Esophagus squamous epithelium (tissue), 4 donors: ENCODE data around the gene PRR14.

Experiments
- CTCF ChIP-seq, 6 experiments: fragments of 450-650 bp in 4 of 6; fragments of 200-600 bp in 2 of 6; sonication (generic) in 2 of 6; IDR thresholded peaks; one replicate each; pipeline ENCODE4 v1.5.1; 2016 to 2019; ENCODE audit warnings: antibody characterized with exemption in 6 of 6, mild to moderate bottlenecking in 4 of 6, moderate library complexity in 4 of 6
- POLR2A ChIP-seq, 4 donors: fragments of 450-650 bp; IDR thresholded peaks; one replicate each; pipeline ENCODE4 v1.6.1; 2017; ENCODE audit warnings: antibody characterized with exemption in 4 of 4, mild to moderate bottlenecking in 4 of 4, moderate library complexity in 3 of 4

GRCh38 chr16:30680326-30680725, 29.6 kb downstream of the PRR14 start:
- no peak for TF ChIP-seq POLR2A (IDR thresholded peaks at IDR 0.05)
- TF ChIP-seq CTCF (IDR thresholded peaks at IDR 0.05) = no peak
